GM23248 (cell line): ENCODE data around the gene MAPKAPK5.

Experiments
- EZH2 ChIP-seq: fragments of 200-600 bp; sonication (generic); IDR thresholded peaks from 2 replicates; pipeline ENCODE4 v1.6.1; 2018; ENCODE audit warnings: antibody characterized with exemption, mild to moderate bottlenecking; ENCODE audit not compliant: insufficient read depth, poor library complexity, severe bottlenecking
- EZH2phosphoT487 ChIP-seq: fragments of 200-600 bp; sonication (generic); IDR thresholded peaks from 2 replicates; pipeline ENCODE4 v1.6.1; 2018; ENCODE audit warnings: antibody characterized with exemption, moderate library complexity, mild to moderate bottlenecking, low read depth; ENCODE audit not compliant: insufficient read depth

GRCh38 chr12:111943929-111944328, 101.9 kb downstream of the MAPKAPK5 start:
- TF ChIP-seq EZH2 (no peak), EZH2phosphoT487 (no peak)
